Neural progenitor cell (in vitro differentiated cells): ENCODE measurements around the gene PADI2.

Experiments used
- EZH2phosphoT487 ChIP-seq: fragments of 200-600 bp; sonication (generic); IDR thresholded peaks from 2 replicates; pipeline ENCODE4 v1.6.1; 2017; ENCODE audit warnings: antibody characterized with exemption
- TF ChIP-seq, protein P1 (sequence below): fragments of 200-600 bp; sonication (generic); IDR thresholded peaks from 2 replicates; pipeline ENCODE4 v1.5.1; 2017; ENCODE audit warnings: antibody characterized with exemption, mild to moderate bottlenecking

DNA sequence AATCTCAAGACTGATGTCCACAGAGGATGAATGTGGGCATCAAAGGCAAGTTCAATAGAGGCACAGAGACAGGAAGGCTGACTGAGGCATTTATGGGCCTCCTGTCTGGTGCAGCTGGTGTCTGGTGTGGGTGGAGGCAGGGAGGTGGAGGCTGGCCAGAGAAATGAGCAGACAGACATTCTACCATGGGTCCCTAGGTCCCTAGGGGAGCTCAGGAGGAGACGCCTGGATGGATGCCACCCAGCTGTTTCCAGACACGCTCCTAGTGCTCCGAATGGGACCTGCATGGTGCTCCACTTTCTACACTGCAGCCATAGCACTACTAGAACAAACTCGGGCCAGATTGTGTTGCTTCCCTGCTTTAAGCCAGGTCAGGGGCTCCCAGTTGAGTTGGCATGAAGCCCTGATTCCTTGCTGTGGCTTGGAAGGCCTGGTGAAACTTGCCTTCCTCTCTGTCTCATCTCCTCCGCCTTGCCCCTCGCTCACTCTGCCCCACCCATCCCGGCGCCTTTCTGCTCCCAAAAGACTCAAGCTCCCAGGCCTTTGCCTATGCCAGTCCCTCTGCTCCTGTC, 25.3 kb downstream of the PADI2 start:
- TF ChIP-seq, protein P1, sequence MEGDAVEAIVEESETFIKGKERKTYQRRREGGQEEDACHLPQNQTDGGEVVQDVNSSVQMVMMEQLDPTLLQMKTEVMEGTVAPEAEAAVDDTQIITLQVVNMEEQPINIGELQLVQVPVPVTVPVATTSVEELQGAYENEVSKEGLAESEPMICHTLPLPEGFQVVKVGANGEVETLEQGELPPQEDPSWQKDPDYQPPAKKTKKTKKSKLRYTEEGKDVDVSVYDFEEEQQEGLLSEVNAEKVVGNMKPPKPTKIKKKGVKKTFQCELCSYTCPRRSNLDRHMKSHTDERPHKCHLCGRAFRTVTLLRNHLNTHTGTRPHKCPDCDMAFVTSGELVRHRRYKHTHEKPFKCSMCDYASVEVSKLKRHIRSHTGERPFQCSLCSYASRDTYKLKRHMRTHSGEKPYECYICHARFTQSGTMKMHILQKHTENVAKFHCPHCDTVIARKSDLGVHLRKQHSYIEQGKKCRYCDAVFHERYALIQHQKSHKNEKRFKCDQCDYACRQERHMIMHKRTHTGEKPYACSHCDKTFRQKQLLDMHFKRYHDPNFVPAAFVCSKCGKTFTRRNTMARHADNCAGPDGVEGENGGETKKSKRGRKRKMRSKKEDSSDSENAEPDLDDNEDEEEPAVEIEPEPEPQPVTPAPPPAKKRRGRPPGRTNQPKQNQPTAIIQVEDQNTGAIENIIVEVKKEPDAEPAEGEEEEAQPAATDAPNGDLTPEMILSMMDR = no peak
- TF ChIP-seq EZH2phosphoT487 = no peak
